Stimulated activated CD8-positive, alpha-beta memory T cell treated with anti-CD3 and anti-CD28 coated beads, Interleukin-4, amount 100 ng/mL, for 48 hours (primary cell): Measurements from ENCODE around the gene ZNF98.

Experiments
- DNase-seq: peaks from one replicate; pipeline ENCODE4 v3.0.0-alpha.2; 2020

Gene ZNF98

DNA sequence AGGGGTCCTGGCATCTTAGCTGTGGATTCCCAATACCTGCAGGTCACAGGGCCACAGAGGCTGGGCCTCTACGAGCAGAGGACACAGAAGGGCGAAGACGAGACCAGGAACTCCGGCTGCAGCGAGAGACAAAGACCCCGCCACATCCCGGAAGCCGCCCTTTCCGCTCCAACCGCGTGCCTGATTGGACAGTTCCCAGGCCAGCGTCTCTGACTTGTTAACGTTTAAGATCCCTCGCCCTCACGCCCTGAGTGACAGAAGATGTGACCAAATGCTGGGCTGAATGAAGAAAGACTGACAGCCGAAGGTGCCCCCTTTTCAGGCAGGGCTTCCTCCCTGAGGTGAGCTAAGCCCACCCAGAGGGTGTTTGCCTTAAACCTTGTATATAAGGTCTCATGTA, at the start of gene ZNF98:
Gene ZNF98 (minus strand): TSS at position 136 of the 400 bp plus-strand sequence. CDS start 122 bp downstream, at position 14.
- no peak for DNase-seq

DNA sequence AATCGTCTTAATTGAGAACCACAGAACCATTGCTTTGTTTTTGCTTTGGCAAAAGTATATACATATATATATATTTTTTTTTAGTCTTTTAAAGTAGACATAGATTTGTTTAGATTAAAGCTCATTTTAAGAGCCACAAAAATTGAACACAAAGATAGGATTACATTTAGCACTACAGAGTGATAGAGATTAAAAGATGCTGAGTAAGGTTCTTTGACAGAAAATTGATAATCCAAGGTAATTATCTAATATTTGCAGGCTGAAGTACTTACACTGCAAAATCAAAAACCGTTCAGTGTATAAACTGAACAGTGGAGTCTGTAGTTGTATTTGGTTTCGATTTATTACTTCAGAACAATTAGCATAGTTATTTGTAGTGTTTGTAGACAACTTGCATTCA, 24.5 kb upstream of the ZNF98 start:
- DNase-seq = no peak

DNA sequence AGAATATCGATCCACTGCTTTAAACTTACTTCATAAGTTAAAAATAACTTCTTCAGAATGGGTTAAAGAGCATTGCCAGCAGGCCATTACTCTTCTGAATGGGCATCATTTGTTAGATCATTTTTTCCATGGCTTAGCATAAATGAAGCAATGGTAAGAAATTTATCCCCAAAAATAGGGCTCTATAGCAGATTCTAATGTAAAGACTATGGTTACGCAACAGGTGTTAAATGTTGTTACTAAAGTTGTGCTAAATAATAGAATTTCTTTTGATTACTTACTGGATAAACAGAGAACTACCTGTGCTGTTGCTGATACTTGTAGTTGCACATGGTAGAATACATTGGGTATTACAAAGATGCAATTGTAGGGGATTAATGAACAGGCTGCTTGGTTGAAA, 15.9 kb upstream of the ZNF98 start:
- no peak for DNase-seq

GRCh38 chr19:22427960-22428913, 6.1 kb upstream of the ZNF98 start:
- DNase-seq = no peak

DNA sequence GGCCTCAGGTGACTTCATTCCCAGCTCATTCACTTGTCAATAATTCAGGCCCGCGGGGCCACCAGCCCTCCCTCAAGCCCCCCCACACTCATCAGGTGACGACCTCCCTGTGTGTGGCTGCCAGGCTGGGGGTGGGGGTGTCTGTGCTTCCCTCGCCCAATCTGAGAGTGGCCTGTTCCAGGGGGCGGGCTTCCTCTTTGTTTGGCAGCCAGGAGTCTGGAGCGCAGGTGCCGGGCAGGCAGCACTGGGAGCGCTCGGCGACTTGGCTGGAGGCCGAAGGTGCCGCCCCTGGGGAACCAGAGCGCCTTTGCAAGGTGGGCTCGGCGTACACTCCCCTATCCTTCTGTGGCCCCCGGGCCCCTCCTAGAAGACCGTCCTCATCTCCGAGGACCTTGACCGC, 5.4 kb upstream of the ZNF98 start:
- DNase-seq = no peak

DNA sequence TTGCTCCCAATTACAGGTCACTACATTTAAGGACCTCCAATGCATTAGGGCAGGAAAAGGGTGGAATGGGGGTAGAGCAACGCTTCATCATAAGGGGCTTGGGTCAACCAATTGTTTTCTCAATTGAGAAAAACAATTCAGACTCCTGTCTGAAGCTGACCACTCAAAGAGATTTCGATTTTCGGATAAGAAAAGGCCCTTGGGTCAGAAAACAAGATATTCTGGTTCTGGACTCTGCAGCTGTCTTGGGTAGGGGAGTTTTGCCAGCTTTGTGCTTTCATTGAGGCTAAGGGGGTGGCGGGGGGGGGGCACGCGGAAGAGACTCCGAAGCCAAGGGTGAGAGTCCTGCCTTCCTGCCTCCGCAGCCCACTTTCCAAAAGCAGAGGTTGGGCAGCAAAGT, 4.8 kb upstream of the ZNF98 start:
- DNase-seq = no peak

DNA sequence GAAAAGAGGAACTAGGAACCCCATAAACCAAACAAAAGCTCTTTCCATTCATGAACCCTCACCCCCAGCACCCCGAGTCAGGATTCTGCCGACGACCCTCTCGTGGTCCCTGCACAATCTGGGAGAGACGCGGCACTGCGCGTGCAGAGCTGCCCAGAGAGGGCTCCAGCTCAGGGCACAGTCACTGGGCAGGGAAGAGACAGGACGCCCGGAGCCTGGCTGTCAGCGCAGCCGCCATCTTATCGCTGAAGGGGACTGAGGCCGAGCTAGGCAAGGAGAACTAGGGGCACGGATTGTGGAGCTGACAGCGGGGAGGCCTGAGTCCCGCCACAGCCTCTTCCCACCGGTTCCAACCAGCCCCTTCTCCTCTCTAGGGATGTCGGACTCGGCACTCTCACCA, 349 bp downstream of the ZNF98 start:
- DNase-seq = no peak

- DNase-seq = no peak
These were observed 67.5 kb downstream of the ZNF98 start for GRCh38 chr19:22354665-22355064.
